HL-60 (cell line): Measurements from ENCODE around the gene CAV2.

ENCODE experiments used
- DNase-seq, 2 experiments: peaks; one replicate each; pipeline ENCODE4 v3.0.0-alpha.2; 2010 to 2020; ENCODE audit warnings: low read depth in 1 of 2, low spot score in 1 of 2
- H3K27ac ChIP-seq: fragments of 250-450 bp; sonication (Bioruptor Pico); replicated peaks from 2 replicates; pipeline ENCODE4 v1.5.1; 2020; ENCODE audit warnings: mild to moderate bottlenecking, moderate library complexity
- H3K27me3 ChIP-seq: fragments of 250-450 bp; sonication (Bioruptor Pico); 2 replicates; pipeline ENCODE4 v1.5.1; 2021; ENCODE audit warnings: mild to moderate bottlenecking, moderate library complexity; ENCODE audit not compliant: insufficient read depth, poor library complexity, severe bottlenecking
- H3K4me3 ChIP-seq: replicated peaks from 2 replicates; pipeline ENCODE4 v1.5.1; 2011; ENCODE audit warnings: mild to moderate bottlenecking, control low read depth, low read length; ENCODE audit not compliant: insufficient read depth
- GABPA ChIP-seq: IDR thresholded peaks from 2 replicates; pipeline ENCODE4 v1.6.1; 2012; ENCODE audit warnings: low read depth
- POLR2AphosphoS5 ChIP-seq: IDR thresholded peaks from 2 replicates; pipeline ENCODE4 v1.6.1; 2012; ENCODE audit warnings: low read depth
- SPI1 ChIP-seq: IDR thresholded peaks from 2 replicates; pipeline ENCODE4 v1.6.1; 2012; ENCODE audit warnings: low read depth, mild to moderate bottlenecking, borderline replicate concordance
- TF ChIP-seq, protein P1 (sequence below): IDR thresholded peaks from 2 replicates; pipeline ENCODE4 v1.6.1; 2012; ENCODE audit warnings: low read depth; ENCODE audit not compliant: insufficient replicate concordance
- TF ChIP-seq, protein P2 (sequence below): IDR thresholded peaks from one replicate; pipeline ENCODE4 v1.5.1; 2011; ENCODE audit warnings: low read length, control low read depth, inconsistent platforms; ENCODE audit not compliant: insufficient read depth

The CAV2 gene

DNA sequence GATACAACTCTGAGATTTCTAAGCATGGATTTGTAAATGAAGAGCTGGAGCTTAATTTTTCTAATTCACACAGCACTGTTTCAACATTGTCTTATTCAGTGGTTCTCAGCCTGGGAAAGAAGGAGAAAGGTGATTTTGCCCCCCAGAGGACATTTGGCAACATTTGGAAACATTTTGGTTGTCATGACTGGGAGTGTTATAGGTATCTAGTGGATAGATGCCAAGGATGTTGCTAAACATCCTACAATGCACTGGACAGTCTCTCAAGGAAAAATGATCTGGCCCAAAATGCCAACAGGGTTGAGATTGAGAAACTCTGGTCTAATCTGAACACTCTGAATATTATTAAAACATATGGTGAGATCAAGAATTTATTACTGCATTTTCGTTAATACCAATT, 3.8 kb upstream of the CAV2 start:
- Histone ChIP-seq H3K4me3 (no peak overlapping the region), H3K27me3 (peaks cover 28% of the 10 kb centered on the region), H3K27ac (no peak overlapping the region)
- no peak for DNase-seq
- TF ChIP-seq, protein P1, sequence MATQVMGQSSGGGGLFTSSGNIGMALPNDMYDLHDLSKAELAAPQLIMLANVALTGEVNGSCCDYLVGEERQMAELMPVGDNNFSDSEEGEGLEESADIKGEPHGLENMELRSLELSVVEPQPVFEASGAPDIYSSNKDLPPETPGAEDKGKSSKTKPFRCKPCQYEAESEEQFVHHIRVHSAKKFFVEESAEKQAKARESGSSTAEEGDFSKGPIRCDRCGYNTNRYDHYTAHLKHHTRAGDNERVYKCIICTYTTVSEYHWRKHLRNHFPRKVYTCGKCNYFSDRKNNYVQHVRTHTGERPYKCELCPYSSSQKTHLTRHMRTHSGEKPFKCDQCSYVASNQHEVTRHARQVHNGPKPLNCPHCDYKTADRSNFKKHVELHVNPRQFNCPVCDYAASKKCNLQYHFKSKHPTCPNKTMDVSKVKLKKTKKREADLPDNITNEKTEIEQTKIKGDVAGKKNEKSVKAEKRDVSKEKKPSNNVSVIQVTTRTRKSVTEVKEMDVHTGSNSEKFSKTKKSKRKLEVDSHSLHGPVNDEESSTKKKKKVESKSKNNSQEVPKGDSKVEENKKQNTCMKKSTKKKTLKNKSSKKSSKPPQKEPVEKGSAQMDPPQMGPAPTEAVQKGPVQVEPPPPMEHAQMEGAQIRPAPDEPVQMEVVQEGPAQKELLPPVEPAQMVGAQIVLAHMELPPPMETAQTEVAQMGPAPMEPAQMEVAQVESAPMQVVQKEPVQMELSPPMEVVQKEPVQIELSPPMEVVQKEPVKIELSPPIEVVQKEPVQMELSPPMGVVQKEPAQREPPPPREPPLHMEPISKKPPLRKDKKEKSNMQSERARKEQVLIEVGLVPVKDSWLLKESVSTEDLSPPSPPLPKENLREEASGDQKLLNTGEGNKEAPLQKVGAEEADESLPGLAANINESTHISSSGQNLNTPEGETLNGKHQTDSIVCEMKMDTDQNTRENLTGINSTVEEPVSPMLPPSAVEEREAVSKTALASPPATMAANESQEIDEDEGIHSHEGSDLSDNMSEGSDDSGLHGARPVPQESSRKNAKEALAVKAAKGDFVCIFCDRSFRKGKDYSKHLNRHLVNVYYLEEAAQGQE, result no peak
- TF ChIP-seq SPI1, result no peak
- TF ChIP-seq, protein P2, sequence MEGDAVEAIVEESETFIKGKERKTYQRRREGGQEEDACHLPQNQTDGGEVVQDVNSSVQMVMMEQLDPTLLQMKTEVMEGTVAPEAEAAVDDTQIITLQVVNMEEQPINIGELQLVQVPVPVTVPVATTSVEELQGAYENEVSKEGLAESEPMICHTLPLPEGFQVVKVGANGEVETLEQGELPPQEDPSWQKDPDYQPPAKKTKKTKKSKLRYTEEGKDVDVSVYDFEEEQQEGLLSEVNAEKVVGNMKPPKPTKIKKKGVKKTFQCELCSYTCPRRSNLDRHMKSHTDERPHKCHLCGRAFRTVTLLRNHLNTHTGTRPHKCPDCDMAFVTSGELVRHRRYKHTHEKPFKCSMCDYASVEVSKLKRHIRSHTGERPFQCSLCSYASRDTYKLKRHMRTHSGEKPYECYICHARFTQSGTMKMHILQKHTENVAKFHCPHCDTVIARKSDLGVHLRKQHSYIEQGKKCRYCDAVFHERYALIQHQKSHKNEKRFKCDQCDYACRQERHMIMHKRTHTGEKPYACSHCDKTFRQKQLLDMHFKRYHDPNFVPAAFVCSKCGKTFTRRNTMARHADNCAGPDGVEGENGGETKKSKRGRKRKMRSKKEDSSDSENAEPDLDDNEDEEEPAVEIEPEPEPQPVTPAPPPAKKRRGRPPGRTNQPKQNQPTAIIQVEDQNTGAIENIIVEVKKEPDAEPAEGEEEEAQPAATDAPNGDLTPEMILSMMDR, result no peak
- TF ChIP-seq GABPA, result no peak

DNA sequence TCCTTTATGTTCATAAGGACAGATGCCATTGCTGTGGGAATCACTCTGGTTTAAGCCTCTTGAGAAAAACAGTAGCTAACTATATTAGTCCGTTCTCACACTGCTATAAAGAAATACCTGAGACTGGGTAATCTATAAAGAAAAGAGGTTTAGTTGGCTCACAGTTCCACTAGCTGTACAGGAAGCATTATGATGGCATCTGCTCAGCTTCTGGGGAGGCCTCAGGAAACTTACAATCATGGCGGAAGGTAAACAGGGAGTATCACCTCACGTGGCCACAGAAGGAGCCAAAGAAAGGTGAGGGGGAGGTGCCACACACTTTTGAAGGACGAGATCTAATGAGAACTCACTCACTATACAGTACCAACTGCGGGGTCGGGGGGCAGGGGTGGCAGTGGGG, 2.9 kb upstream of the CAV2 start:
- Histone ChIP-seq H3K27me3 (peaks cover 34% of the 10 kb centered on the region), H3K4me3 (no peak overlapping the region), H3K27ac (no peak overlapping the region)
- TF ChIP-seq GABPA (no peak), POLR2AphosphoS5 (no peak), SPI1 (no peak)
- TF ChIP-seq, protein P2, result no peak
- TF ChIP-seq, protein P1, result no peak
- DNase-seq, result no peak

GRCh38 chr7:116497708-116498107, 1.8 kb upstream of the CAV2 start:
- no peak for DNase-seq
- no peak overlapping the region for H3K27ac ChIP-seq
- TF ChIP-seq, protein P2, result no peak
- TF ChIP-seq SPI1, result no peak
- no peak for TF ChIP-seq GABPA
- TF ChIP-seq, protein P1, result no peak
- TF ChIP-seq POLR2AphosphoS5, result no peak
- H3K27me3 ChIP-seq, result peaks cover 38% of the 10 kb centered on the region
- H3K4me3 ChIP-seq, result no peak overlapping the region
